SK-N-SH (cell line): Measurements from ENCODE around the gene RPS6KA5.

Experiments used
- ELF1 ChIP-seq: IDR thresholded peaks from 2 replicates; pipeline ENCODE4 v1.4.0; 2012
- EP300 ChIP-seq, 2 experiments: IDR thresholded peaks; 2 replicates each; pipeline versions ENCODE4 v1.4.0 to v1.6.1; 2012; ENCODE audit warnings: borderline replicate concordance in 1 of 2, low read depth in 1 of 2, low read length in 1 of 2
- MEF2A ChIP-seq: IDR thresholded peaks from 2 replicates; pipeline ENCODE4 v1.4.0; 2012; ENCODE audit warnings: low read depth, borderline replicate concordance
- POLR2AphosphoS5 ChIP-seq: IDR thresholded peaks from 2 replicates; pipeline ENCODE4 v1.6.1; 2012; ENCODE audit warnings: low read depth, low read length
- RCOR1 ChIP-seq: fragments of 150-350 bp; IDR thresholded peaks from 2 replicates; pipeline ENCODE4 v1.6.1; 2017; ENCODE audit warnings: antibody characterized with exemption, low read length
- RFX5 ChIP-seq: IDR thresholded peaks from 2 replicates; pipeline ENCODE4 v1.6.1; 2012; ENCODE audit warnings: mild to moderate bottlenecking, improper control_type of control experiment, low read length
- TF ChIP-seq, protein P1 (sequence below): fragments of 200-600 bp; sonication (generic); IDR thresholded peaks from 2 replicates; pipeline ENCODE4 v1.6.1; 2017; ENCODE audit warnings: antibody characterized with exemption, mild to moderate bottlenecking, moderate library complexity

GRCh38 chr14:90815822-90816662 lies 244.4 kb downstream of the RPS6KA5 start, which contains the start of gene TTC7B:
- TF ChIP-seq MEF2A (no peak), POLR2AphosphoS5 (no peak), ELF1 (no peak), RFX5 (no peak), RCOR1 (no peak), EP300 (IDR thresholded peaks at IDR 0.05; ENCODE audit: borderline replicate concordance in 1 of 2, low read depth in 1 of 2, low read length in 1 of 2) (no peak)
- TF ChIP-seq, protein P1, sequence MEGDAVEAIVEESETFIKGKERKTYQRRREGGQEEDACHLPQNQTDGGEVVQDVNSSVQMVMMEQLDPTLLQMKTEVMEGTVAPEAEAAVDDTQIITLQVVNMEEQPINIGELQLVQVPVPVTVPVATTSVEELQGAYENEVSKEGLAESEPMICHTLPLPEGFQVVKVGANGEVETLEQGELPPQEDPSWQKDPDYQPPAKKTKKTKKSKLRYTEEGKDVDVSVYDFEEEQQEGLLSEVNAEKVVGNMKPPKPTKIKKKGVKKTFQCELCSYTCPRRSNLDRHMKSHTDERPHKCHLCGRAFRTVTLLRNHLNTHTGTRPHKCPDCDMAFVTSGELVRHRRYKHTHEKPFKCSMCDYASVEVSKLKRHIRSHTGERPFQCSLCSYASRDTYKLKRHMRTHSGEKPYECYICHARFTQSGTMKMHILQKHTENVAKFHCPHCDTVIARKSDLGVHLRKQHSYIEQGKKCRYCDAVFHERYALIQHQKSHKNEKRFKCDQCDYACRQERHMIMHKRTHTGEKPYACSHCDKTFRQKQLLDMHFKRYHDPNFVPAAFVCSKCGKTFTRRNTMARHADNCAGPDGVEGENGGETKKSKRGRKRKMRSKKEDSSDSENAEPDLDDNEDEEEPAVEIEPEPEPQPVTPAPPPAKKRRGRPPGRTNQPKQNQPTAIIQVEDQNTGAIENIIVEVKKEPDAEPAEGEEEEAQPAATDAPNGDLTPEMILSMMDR = peak; percentile 17; the same call in 1 of the 2 replicates
